HG03378 (cell line): ENCODE data around the gene RTEL1.
"Not testable (repeated sequence)": the region's sequence is repeated elsewhere in the genome, so short reads cannot be mapped to it uniquely, and the experiment has no call there.

ENCODE experiments used
- ATAC-seq: cut with Tn5 transposase; IDR thresholded peaks from one replicate; pipeline ENCODE4 v1.9.1; 2021; ENCODE audit warnings: mild to moderate bottlenecking, moderate library complexity; ENCODE audit not compliant: unreplicated experiment

Gene RTEL1

GRCh38 chr20:63665708-63666107 is 7.6 kb downstream of the RTEL1 start:
- ATAC-seq, result no peak

GRCh38 chr20:63667858-63668257 is 9.7 kb downstream of the RTEL1 start:
- no peak for ATAC-seq

- no peak for ATAC-seq
Observed at GRCh38 chr20:63668351-63668750, 10.2 kb downstream of the RTEL1 start.

GRCh38 chr20:63671695-63672094 is 13.6 kb downstream of the RTEL1 start:
- not testable (repeated sequence) for ATAC-seq

- no peak for ATAC-seq
Observed at GRCh38 chr20:63672666-63673065, 14.6 kb downstream of the RTEL1 start.

GRCh38 chr20:63673951-63674350 is 15.8 kb downstream of the RTEL1 start:
- no peak for ATAC-seq

- ATAC-seq, result no peak
Observed at GRCh38 chr20:63675681-63676368, 17.7 kb downstream of the RTEL1 start.

- ATAC-seq, result no peak
Observed at GRCh38 chr20:63678071-63678470, 20.0 kb downstream of the RTEL1 start.

GRCh38 chr20:63678667-63679465 is 20.8 kb downstream of the RTEL1 start:
- no peak for ATAC-seq

- ATAC-seq, result no peak
Observed at GRCh38 chr20:63679799-63680305, 21.7 kb downstream of the RTEL1 start.

GRCh38 chr20:63680427-63680826 is 22.3 kb downstream of the RTEL1 start:
- no peak for ATAC-seq

- no peak for ATAC-seq
Observed at GRCh38 chr20:63680857-63681608, 22.9 kb downstream of the RTEL1 start.

- ATAC-seq, result no peak
Observed at GRCh38 chr20:63681609-63682142, 23.6 kb downstream of the RTEL1 start.

GRCh38 chr20:63682384-63683139 is 24.4 kb downstream of the RTEL1 start:
- ATAC-seq, result no peak

- no peak for ATAC-seq
Observed at GRCh38 chr20:63685269-63686026, 27.3 kb downstream of the RTEL1 start.

GRCh38 chr20:63686094-63686491 is 28.0 kb downstream of the RTEL1 start:
- no peak for ATAC-seq

GRCh38 chr20:63686492-63687321 is 28.6 kb downstream of the RTEL1 start:
- no peak for ATAC-seq

- ATAC-seq, result no peak
Observed at GRCh38 chr20:63687419-63688178, 29.5 kb downstream of the RTEL1 start.
